GM19193 (cell line): ENCODE measurements around the gene ADAM22.

Source experiments
- POLR2A ChIP-seq: IDR thresholded peaks from 4 replicates; pipeline ENCODE4 v1.6.1; 2011; ENCODE audit not compliant: insufficient read depth, insufficient read length; ENCODE audit errors: extremely low read depth

The ADAM22 gene

DNA sequence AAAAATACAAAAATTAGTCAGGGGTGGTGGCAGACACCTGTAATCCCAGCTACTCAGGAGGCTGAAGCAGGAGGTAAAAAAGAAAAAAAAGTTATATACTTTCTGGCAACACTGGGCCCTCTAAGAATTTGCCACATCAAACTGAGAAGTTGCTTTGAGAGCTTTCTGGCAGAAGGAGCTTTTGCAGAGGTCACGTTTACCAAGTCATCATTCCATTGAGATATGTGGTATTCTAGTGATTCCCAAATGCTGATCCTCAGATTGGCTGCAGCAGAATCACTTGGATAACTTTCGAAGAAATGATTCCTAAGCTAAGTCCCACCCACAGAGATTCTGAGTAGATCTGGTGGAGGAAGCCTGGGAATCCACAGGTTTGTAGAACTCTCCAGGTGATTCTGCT is 80.5 kb downstream of the ADAM22 start:
- TF ChIP-seq POLR2A = no peak

DNA sequence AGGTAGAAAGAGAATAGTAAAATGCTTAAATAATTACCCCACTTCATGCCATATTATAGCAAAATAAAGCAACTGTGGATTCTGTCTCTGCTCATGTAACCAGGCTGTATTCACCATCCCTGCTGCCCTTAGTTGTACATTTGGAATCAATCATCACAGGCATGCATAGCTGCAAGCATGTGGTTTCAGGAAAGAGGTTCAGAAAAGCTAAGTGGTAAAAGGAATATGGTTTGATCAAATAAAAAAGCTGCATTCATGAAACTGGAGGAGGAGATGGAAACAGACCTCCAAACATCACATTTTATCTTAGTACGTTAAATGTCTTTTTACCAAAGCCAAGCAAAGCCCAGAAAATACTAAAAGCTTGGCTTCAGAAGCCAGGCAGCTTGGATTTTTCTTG is 81.3 kb downstream of the ADAM22 start:
- no peak for TF ChIP-seq POLR2A

DNA sequence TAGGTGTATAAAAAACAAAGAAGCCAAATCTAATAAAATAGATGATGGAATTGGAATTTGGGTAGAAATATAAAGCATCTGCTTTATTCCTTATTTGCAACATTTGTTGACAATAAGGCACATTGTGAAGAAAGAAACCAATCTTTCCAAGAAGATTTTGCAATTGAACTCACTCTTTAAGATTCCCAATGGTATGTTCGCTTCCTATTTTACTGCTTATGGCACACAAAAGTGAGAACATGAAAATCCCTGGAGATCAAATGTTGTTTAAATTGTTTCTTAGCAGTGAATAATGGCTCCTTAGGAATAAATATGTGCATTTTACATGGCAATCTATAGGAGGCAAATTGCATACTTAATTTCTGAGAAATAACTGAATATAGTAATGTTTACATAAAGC is 84.5 kb downstream of the ADAM22 start:
- TF ChIP-seq POLR2A = no peak

DNA sequence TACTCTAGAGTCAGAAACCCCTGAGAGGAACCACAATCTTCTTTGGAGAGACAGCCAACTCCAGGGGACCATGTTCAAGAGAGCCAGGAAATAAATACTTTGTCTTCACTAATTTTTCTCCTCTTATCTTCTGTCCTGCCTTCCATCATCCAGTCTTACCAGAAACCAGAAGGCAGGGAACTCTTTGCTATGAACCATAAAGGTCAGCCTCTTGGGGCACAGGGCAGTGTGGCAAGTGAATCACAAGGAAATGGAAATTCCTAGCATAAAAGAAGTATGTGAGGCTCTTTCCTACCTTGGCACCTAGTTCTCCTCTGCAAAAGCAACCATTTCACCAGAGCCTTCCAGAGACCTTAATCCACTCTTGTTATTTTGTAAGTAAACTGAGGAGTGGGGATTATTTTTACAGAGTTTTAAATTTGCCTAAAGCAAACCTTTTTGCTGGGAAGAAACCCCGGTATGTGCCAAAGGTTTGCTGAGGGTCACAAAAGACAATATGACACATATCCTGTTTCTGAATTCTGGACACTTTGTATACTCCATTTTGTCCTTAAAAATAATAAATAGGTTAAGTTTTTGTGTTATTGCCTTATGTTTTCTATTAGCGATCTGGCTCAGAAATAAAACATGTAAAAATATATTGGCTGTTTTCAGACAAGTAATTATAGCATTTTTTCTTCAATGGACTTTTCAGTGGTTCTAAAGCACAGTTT is 87.1 kb downstream of the ADAM22 start:
- no peak for TF ChIP-seq POLR2A

DNA sequence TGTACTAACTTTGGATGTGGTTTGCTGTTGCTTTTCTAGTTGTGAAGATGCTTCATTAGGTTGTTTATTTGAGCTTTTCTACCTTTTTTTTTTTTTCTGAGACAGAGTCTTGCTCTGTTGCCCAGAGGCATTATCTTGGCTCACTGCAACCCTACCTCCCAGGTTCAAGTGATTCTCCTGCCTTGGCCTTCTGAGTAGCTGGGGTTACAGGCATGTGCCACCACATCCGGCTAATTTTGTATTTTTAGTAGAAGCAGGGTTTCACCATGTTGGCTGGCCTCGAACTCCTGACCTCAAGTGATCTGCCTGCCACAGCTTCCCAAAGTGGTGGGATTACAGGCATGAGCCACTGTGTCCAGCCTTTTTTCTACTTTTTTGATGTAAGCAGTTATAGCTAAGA is 93.7 kb downstream of the ADAM22 start:
- no peak for TF ChIP-seq POLR2A

DNA sequence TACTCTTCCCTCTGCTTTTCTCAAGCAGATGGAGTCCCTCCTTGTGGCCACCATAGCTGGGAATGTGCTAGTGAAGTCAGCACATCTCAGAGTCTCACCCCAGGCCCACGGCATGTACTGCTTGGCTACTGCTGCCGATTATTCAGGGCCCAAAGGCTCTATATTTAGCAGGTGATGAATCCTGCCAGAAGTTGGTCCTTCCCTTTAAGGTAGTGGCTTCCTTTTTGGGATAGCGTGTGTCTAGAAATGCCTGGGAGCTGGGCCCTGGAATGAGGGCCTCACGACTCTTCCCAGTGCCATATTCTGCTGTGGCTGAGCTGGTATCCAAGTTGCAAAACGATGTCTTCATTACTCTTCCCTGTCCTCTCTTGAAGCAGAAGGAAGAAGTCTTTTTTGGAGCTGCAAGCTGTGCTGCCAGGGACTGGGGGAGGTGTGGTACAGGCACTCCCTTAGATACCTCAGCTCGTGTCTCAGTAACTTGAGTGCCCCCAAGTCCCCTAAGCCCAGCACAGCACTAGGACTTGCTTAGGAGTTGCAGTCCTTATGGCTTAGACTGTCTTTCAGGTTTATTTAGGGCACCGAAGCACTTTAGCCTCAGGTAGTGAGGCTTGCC is 100.1 kb downstream of the ADAM22 start:
- TF ChIP-seq POLR2A = no peak

DNA sequence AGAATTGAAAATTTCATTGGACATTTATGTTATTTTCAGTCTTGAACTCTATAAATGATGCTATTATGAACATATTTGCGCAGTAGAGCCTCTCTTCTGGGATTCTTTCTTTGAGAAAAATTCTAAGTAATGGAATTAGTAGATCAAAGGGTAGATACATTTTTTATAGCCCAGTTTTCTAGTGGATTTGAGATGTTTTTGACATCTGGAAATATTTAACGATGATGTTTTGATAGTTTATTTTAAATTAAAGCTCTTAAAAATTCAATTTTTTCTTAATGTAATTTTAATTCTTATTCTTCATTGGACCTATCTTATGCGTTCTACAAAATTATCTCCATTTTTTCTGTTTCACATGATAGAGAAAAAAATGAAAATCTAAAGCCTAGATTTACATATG is 103.0 kb downstream of the ADAM22 start:
- TF ChIP-seq POLR2A = no peak

DNA sequence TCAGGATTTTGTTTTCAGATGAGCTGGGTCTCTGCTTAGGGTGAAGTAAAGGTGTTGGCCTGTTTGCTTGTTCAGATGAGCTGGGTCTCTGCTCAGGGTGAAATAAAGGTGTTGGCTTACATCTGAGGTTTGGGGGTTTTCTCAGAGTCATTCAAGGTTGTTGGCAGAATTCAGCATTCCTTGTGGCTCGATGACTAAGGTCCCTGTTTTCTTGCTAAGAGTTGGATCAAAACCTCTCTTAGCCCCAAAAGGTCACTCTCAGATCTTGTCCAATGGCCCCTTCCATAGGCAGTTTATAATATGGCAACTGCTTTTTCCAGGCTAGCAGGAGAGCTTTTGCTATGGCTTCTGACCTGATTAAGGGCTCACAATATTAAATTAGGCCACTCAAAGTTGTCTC is 106.6 kb downstream of the ADAM22 start:
- TF ChIP-seq POLR2A = no peak

DNA sequence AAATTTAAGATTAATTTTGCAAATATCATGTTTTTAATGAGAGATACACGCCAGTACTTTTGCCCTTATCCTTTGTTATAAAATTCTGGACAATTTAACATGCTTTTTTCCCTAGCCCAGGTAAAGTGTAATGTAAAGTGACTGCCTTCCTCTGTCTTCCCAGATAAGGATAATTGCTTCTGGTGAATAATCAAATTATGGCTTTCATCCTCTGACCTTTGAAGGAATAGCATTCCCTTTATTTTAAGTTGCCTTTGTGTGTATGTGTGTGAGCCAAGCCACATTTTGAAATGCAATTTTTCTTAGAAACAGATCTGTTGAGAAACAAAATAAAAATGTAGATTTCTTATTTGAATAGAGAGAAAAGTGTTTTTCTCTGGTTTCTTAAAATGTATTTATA is 107.5 kb downstream of the ADAM22 start:
- no peak for TF ChIP-seq POLR2A

DNA sequence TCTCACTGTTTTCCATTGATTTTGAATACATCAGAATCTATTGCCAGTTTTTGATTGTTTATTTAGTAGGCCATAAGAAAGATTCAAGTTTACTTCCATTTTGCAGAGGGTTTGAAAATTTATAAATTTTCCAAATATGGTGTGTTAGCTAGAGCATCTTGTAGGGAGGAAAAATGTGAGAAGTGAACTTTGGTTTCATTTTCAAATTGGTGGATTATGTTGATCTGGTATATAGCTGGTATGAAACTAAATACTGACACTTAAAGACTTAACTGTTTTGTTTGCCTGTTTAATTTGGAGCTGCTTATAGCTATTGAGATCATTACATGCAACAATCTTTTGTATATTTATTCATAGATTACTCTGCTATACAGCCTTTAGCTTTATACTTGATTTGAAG is 108.1 kb downstream of the ADAM22 start:
- TF ChIP-seq POLR2A = no peak

DNA sequence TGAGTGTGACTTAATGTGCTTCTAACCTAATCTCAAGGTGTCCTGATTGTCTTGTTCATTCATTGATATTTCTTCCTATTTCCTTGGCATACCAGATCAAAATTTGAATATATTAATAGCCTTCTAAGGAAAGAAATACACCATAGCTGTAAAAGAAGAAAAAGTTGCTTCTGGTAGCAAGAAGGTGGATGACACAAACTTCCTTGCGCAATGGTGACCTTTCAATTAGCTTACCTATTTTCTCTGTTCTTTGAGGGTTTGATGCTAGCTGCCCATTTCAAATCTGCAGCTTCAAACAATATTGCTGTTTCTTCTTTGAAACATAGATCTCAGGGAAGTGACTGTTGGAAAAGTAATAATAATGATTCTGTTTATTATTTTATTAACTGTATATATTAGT is 108.8 kb downstream of the ADAM22 start:
- TF ChIP-seq POLR2A = no peak

DNA sequence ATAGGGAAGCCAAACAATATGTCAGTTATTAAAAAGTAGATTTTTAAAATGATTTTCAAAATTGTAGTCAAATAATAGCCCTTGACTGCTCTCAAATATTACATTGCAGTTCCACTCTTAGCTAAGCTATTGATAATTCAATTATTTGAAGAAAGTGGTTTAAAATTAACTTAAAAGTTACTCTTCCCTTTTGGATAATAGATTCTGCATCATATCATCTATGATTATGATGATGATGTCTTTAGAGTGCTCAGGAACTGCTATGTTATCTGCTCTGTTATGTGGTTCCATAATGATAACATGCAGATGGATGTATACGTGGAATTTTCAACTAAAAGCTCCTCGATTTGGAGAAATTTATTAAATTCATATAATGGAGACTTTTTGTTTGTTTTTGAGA is 110.0 kb downstream of the ADAM22 start:
- TF ChIP-seq POLR2A = no peak

DNA sequence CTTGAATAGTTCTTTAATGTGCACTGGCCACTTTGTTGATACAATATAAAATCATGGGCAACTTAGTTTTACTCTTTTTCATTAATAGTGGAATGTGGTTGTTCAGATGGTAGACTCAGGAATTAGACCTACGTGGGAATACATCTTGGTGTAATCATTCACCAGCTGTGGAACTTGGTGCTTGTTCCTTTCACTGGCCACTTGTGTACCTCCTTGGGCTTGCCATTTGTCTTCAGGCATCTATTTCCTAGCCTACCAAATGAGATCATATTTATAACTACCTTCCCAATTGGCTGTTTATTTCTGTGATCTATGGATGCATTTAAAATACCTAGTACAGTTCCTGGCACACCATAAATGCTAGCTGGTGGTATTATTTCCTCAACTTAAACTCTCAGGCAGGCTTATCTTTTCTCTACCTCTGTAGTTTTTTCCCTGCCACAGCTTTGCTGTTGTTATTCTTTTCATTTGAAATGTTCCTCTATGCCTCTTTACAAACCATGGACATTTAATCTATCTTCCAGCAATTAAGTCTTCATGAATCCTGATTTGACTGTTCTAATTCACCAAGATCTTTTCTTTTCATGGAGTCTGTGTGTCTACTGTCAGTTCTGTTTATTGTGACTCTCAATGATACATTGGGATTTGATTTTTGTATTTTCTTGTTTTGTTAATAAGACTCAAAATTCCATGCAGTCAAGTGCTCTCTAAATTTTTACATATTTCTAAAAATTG is 113.0 kb downstream of the ADAM22 start:
- TF ChIP-seq POLR2A = no peak

DNA sequence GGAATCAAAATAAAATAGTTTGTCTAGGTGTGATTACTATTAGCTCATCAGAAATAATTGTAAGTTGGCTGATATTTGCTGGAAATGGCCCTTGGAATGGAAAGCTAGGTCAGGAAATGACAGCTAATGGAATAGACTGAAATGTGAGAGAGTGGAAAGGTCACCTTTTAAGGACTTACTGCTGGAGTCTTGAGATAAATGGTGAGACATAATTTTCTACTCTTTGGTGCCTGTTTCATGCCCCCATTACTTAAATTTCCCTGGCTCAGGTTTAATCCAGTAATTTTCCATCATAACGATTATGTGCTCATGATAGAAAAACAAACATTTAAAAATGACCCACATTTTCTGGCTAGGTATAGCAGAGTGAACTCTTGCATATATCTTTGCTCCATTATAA is 123.6 kb downstream of the ADAM22 start:
- no peak for TF ChIP-seq POLR2A

DNA sequence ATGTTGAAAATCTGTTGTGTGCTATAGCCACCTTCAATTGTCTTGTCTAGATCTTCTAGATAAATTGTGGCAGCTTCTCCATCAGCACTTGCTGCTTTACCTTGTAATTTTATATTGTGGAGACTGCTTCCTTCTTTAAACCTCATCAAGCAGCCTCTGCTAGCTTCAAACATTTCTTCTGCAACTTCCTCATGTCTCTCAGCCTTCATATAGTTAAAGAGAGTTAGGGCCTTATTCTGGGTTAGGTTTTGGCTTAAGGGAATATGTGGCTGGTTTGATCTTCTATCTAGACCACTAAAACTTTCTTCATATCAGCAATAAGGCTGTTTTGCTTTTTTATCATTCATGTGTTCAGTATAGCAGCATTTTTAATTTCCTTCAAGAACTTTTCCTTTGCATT is 128.2 kb downstream of the ADAM22 start:
- TF ChIP-seq POLR2A = no peak

DNA sequence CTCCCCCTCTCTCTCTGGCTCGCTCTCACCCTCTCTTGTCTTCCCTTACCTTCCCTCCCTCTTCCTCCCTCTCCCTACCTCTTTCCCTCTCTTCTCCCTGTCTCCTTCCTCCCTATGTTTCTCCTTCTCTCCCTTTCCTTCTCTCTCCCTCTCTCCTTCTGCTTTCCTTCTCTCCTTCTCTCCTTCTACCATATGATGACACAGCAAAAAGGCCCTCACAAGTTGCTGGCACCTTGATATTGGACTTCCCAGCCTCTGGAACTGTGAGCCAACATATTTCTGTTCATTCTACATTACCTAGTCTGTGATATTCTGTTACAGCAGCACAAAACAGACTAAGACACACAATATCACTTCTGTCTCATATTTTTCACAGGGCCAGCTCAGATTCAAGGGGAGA is 135.0 kb downstream of the ADAM22 start:
- TF ChIP-seq POLR2A = no peak
